ENCODE measurements around the gene ZBTB7A. TPM values are rescaled to one million over a fixed set of nuclear protein-coding genes. Genes with fewer than 3 reads are reported as not detected.

ZBTB7A gene
- total RNA-seq, 1 experiment from 2014 or later, result 13.3 TPM

DNA sequence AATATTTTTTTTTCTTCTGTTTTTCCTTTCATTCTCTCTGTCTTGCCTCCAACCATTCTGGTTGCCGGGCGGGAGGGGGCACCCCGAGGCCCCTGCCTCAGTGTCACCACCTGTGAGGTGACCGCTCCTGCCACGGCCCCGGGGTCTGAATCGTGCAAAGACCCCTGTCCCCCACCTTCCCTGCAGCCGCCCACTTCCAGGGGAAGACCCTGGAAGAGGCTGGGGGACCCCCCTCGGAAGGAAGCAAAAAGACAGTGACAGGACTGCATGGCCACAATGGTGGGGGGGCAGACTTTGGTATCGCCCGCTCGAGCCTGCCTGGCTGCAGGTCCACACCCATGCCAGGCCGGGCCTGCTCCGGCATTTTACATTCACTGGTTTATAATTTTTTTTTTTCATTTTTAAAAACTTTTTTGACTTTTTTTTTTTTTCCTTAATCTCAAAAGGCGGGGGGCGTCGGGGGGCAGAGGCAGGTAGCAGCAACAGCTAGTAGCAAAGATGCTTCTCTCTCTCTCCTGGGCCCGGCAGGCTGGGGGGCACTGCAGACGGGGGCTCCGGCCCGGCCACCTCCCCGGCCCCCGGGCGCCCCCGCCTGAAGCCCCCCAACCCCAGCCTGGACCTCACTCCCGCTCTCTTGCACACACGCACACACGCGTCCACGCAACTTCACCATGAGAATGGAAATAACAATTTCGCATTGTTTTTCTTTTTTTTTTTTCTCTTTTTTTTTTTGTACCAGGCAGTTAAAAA, 22.6 kb downstream of the ZBTB7A start:
- no peak for DNase-seq (ENCODE audit: low spot score)
- in situ Hi-C loops (cut with HindIII; ENCODE audit: low sequenced_read_pairs), result no loop called here

GRCh38 chr19:4043401-4043800, 23.3 kb downstream of the ZBTB7A start:
- in situ Hi-C loops (cut with HindIII; ENCODE audit: low sequenced_read_pairs), result no loop called here
- DNase-seq (ENCODE audit: low spot score), result no peak

GRCh38 chr19:4042731-4043082, 24.0 kb downstream of the ZBTB7A start:
- in situ Hi-C loops (cut with HindIII; ENCODE audit: low sequenced_read_pairs), result no loop called here

DNA sequence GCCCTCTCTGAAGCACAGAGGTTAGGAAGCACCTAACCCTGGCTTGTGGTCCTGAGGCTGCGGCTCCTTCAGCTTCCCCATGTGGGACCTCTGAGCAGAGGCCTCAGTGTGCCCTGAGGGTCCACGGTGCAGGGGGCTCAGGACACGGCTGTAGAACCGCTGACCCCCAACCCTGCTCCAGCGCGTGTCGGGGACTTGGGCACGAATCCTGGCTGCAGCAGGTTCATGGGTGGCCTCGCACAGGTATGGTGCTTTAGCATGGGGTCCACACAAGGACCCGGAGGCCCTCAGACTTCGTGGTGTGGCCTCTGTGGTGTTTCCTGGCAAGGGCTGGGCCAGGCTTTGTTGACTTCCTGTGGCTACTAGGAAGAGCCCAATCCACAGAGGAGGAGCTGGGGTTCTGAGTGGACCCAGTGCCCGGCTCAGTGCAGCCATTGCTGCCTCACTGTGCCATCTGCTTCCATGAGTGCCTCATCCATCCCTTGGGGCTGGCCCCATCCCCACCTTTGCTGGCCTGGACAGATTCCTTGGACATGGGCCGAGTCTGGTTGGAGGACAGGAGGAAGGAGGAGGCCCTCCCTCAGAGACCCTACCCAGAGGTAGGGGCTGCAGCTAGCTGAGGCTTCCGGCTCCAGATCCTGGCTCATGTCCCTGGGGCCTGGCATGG, 24.5 kb downstream of the ZBTB7A start:
- in situ Hi-C loops (cut with HindIII; ENCODE audit: low sequenced_read_pairs), result no loop called here
- DNase-seq (ENCODE audit: low spot score), result no peak

More at GRCh38 chr19:4042731-4043082, 24.0 kb downstream of the ZBTB7A start:
- no peak for DNase-seq (ENCODE audit: low spot score)

DNA sequence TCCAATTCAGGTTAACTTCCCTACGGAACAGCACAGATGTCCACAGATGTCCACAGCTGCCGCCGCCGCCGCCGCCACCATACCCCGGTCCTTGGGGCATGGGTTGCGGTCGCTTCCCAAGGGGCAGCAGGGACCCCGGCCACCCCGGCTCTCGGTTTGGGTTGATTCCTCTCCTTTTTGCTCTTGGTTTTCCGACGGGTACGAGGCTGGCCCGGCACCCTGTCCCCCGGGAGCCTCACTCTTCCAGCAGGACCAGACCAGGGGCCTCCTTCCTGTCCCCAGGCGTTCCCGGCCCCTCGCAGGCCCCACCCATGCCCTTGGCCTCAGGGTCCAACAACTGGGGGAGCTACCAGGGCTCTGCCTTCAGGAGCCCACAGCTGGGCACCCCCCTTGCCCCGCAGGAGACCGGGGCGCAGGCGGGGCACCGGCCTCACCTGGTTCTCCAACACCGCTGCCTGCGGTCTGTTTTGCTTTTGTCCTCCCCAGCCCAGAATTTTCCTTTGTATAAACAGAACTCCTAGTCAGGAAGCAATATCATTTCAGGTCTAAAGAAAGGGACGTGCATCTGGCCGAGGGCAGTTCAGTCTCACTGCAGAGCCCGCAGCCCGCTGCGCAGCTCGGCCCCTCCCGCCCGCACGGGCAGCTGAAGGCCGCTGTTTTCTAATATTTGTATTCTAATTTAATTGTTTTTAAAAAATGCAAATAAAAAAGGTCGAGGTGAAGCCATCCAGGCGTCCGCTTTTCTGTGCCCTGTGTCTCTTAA, 27.9 kb downstream of the ZBTB7A start:
- in situ Hi-C loops (cut with HindIII; ENCODE audit: low sequenced_read_pairs), result no loop called here
- DNase-seq (ENCODE audit: low spot score), result no peak

DNA sequence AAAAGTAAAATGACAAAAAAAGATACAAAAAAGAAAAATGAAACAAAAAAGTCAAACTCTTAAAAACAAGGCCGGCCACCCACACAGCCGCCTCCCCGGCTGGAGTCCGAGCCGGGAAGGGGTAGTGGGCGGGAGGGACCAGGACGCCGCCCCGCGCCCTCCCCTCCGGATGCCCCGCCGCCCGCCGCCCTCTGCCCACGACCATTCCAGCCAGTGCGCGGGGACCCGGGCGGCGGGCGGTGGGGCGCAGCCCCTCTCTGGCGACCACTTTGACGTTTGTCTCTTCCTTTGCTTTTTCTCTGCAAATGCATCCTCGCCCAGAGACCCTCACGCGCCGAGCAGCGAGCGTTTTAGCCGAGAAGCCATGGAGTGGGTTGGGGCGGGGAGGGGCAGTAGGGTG, 28.6 kb downstream of the ZBTB7A start:
- DNase-seq (ENCODE audit: low spot score), result no peak
- in situ Hi-C loops (cut with HindIII; ENCODE audit: low sequenced_read_pairs), result no loop called here

GRCh38 chr19:4037301-4037949, 29.3 kb downstream of the ZBTB7A start:
- in situ Hi-C loops (cut with HindIII; ENCODE audit: low sequenced_read_pairs), result no loop called here
- DNase-seq (ENCODE audit: low spot score), result no peak

- no peak for DNase-seq (ENCODE audit: low spot score)
- in situ Hi-C loops (cut with HindIII; ENCODE audit: low sequenced_read_pairs), result no loop called here
Observed at GRCh38 chr19:4036576-4037300, 30.0 kb downstream of the ZBTB7A start.

GRCh38 chr19:4035582-4035981, 31.1 kb downstream of the ZBTB7A start:
- DNase-seq (ENCODE audit: low spot score), result no peak
- in situ Hi-C loops (cut with HindIII; ENCODE audit: low sequenced_read_pairs), result no loop called here

- in situ Hi-C loops (cut with HindIII; ENCODE audit: low sequenced_read_pairs), result no loop called here
- no peak for DNase-seq (ENCODE audit: low spot score)
Observed at GRCh38 chr19:4035018-4035566, 31.6 kb downstream of the ZBTB7A start.

DNA sequence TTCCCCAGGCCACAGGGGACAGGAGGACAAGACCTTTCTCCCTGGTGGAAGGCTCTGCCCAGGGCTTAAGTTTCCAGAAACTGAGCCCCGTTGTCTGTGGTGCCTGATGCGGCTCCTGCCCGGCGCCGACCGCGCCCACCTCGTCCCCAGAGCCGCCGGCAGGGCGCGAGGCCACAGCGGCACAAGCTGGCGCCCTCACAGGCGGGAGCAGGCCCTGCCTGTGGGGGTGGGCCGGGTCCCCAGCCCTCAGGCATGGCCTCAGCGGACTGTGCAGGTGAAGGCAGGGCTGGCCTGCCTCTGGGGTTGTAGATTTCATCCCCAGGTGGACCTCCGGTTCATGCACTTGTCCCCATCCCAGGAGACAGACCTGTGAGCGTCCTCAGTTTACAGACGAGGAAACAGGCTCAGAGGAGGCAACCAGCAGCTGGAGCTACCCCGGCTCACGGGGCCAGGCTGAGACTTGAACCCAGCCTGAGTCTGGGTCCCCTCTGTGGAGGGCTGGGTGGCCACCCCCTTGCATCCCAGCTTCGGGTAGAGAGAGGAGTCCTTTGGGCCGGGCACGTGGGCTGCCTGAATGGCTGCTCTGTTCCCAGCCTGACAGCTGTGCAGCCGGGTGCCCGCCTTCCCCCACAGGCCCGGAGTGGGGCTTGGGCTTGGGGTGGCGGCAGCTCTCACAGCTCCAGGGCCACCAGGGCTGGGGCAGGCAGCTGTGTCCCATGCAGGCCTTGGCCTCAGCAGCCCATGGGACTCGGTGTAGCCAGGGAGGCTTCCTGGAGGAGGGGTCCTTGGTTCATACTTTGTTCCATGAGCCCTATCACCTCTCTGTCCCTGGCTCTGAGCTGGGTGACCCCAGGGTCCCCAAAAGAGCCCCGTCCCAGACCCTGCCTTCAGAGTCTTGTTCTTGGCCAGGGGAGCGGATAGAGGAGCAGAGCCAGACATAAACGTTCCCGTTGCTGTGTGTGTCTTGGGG, 32.4 kb downstream of the ZBTB7A start:
- in situ Hi-C loops (cut with HindIII; ENCODE audit: low sequenced_read_pairs), result no loop called here
- no peak for DNase-seq (ENCODE audit: low spot score)

DNA sequence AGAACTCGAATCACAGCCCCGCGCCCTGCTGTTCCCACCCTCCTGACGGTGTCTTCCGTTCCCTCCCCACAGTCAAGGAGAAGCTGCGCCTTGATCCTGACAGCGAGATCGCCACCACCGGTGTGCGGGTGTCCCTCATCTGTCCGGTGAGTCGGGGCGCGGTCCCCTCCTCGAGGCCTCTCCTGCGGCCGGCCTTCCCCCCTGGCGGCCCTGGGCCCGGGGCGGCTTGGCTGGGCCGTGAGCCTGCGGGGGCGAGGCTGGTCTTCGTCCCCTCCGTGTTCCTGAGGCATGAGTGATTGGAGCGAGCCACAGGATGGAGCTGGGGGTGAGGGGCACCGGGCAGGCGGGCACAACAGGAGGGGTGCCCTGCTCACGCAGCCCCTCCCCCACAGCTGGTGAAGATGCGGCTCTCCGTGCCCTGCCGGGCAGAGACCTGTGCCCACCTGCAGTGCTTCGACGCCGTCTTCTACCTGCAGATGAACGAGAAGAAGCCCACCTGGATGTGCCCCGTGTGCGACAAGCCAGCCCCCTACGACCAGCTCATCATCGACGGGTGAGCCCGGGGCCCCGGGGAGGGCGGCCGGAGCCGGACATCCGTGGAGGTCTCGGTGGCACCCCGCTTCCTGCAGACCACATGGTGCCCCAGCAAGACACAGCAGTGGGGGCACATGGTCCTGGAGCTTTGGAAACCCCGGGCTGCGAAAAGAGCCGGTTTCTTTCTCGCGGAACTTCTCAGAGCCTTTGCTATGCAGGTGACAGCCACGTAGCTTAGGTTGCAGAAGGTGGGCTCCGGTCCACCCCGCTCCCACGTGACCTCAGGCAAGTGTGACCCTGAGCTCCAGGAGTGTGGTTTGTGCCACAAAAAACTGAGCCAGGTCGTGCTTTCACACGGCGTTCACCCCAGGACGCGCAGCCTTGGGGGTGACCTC, 33.4 kb downstream of the ZBTB7A start:
- no peak for DNase-seq (ENCODE audit: low spot score)
- in situ Hi-C loops (cut with HindIII; ENCODE audit: low sequenced_read_pairs), result no loop called here

GRCh38 chr19:4032436-4032835, 34.3 kb downstream of the ZBTB7A start:
- DNase-seq (ENCODE audit: low spot score), result no peak
- in situ Hi-C loops (cut with HindIII; ENCODE audit: low sequenced_read_pairs), result no loop called here

DNA sequence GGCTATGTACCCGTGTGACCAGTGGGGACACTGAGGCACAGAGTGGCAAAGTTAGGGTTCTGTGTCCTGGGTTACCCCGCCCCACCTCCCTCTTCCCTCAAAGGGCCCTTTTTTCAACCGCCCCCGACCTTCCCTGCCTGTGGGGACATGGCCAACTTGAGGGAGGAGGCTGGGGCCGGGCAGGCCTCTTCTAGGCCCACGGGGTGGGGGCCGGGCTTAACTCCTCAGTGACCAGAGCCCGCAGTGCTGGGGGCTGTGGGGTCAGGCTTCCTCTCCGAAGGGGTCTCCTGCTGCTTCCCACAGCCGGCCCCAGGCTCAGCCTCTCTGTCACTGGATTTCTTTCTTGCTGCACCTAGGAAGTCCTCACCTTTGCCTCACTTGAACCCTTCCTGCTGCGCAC, 35.3 kb downstream of the ZBTB7A start:
- in situ Hi-C loops (cut with HindIII; ENCODE audit: low sequenced_read_pairs), result no loop called here
- DNase-seq (ENCODE audit: low spot score), result no peak

- DNase-seq (ENCODE audit: low spot score), result no peak
- in situ Hi-C loops (cut with HindIII; ENCODE audit: low sequenced_read_pairs), result no loop called here
Observed at GRCh38 chr19:4030981-4031380, 35.7 kb downstream of the ZBTB7A start.

DNA sequence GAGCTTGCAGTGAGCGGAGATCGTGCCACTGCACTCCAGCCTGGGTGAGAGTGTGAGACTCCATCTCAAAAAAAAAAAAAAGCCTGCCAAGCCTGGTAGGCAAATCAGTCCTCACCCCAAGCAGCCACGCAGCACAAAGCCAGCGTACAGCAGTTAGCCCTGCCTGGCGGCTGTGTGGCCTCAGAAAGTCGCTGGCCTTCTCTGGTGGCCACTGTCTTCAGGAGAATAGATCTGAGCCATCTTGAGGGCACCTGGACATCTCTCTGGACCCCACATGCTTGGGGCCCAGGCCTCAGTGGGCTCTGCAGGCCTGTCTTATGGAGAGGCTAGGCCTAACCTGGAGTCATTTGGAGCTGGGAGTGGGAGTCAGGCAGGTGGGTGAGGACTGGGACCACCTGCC, 36.1 kb downstream of the ZBTB7A start:
- in situ Hi-C loops (cut with HindIII; ENCODE audit: low sequenced_read_pairs), result no loop called here
- no peak for DNase-seq (ENCODE audit: low spot score)

- DNase-seq (ENCODE audit: low spot score), result no peak
- in situ Hi-C loops (cut with HindIII; ENCODE audit: low sequenced_read_pairs), result no loop called here
Observed at GRCh38 chr19:4029247-4029614, 37.5 kb downstream of the ZBTB7A start.
